ENCODE data around the gene IQCE.
"Not testable (repeated sequence)": the region's sequence is repeated elsewhere in the genome, so short reads cannot be mapped to it uniquely, and the experiment has no call there.

IQCE gene

DNA sequence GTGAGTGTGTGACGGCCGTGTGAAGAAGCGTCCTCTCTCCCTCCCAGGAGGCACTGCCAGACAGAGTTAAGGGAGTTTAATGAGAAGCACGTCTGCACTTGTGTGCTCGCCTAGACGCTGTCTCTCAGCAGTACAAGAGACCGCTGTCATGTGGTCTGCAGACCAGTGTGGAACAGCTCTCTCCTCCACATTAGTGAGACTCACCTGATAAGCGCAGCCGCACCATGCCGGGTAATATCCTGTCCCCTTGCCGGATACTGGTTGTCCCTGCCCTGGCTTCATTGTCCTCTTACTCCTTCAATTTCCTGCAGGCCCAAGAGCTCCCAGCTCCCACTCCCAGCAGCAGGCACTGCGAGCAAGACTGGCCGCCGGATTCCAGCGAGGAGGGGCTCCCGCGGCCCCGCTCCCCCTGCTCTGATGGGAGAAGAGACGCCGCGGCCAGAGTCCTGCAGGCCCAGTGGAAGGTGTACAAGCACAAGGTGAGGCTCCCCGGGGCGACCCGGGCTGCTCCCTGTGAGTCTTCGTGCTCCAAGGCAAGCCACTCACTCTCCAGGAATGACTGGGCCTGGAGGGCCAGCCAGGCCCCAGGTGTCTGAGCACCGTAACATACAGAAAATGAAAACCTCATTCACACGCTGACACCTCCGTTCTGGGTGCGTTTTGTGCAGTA is 39.5 kb downstream of the IQCE start:
- Histone ChIP-seq H3K36me3 (ENCODE audit: insufficient read depth, low read length) (no peaks in the 10 kb centered on the region), H3K9ac (ENCODE audit: low read depth, low read length) (no peak overlapping the region), H3K9me3 (ENCODE audit: control insufficient read depth, insufficient read depth, low read length) (no peaks in the 10 kb centered on the region), H3K4me1 (ENCODE audit: insufficient read depth, low read length) (no peaks in the 10 kb centered on the region)

DNA sequence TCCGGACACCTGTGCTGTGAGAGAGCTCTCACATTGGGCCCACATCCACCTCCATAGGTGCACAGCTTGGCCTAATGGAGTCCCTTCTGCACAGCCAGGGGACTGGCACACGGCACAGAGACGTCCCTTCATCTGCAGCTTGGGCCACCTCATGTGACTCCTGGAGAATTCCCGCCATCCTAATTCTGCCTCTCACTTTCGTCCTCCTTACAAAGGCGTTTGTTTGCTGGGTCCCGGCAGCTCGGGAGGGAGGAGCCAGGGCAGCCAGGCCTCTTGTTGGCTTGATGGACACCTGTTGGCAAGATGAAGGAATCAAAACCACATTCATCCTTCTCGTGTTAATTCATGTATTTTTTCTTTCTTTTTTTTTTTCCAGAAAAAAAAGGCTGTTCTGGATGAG is 42.3 kb downstream of the IQCE start:
- no peaks in the 10 kb centered on the region for H3K36me3 ChIP-seq (ENCODE audit: insufficient read depth, low read length)

DNA sequence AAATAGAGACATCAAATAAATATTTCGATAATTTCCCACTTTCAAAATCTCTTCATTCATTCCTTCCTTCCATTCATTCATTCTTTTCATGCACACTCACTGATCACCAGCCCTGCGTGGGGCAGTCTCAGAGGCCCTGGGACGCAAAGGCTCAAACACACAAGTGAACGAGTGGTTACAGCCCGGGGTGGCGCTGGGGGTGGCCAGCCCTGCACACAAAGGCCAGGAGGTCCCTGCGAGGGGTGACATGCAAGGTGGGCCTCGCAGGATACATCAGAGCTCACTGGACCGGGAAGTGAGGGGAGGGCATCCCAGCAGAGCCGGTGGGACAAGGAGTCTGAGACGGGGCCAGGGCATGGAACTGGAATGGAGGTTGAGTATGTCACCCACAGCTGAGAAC is 43.1 kb downstream of the IQCE start:
- Histone ChIP-seq H3K36me3 (ENCODE audit: insufficient read depth, low read length) (no peaks in the 10 kb centered on the region), H3K9me3 (ENCODE audit: control insufficient read depth, insufficient read depth, low read length) (no peaks in the 10 kb centered on the region), H3K4me1 (ENCODE audit: insufficient read depth, low read length) (no peaks in the 10 kb centered on the region), H3K9ac (ENCODE audit: low read depth, low read length) (no peak overlapping the region)

More for the DNA sequence above, 42.3 kb downstream of the IQCE start:
- Histone ChIP-seq H3K9ac (ENCODE audit: low read depth, low read length) (no peak overlapping the region), H3K9me3 (ENCODE audit: control insufficient read depth, insufficient read depth, low read length) (no peaks in the 10 kb centered on the region), H3K4me1 (ENCODE audit: insufficient read depth, low read length) (no peaks in the 10 kb centered on the region)

DNA sequence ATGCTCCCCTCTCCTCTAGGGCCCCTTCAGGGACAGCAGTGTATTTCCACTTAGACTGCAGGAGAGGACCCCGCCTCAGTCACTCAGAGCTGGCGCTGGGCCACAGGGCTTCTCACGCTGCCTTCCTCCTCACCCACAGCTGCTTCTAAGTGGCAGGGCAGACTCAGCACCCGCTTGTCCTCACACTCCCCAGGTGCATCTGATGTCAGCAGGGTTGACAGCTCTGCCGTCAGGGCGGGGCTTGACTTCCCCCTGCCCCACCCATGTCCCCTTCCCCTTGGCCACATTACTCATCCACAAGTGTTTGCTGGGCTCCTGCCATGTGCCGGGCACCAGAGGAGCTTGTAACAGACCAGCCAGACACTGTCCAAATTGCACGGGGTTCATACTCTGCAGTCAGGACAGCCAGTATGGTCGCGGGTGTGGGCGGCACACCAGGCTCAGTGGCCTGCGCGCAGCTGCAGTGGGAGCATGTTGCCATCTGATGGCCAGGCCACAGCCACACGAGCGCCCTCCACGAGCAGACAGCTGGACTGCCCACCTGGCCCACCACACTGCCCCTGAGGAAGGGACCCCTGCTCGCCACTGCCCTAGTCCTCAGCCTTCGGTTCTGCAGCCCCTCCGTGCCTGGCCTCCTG is 43.7 kb downstream of the IQCE start:
- Histone ChIP-seq H3K36me3 (ENCODE audit: insufficient read depth, low read length) (no peaks in the 10 kb centered on the region), H3K4me1 (ENCODE audit: insufficient read depth, low read length) (no peaks in the 10 kb centered on the region), H3K9me3 (ENCODE audit: control insufficient read depth, insufficient read depth, low read length) (no peaks in the 10 kb centered on the region), H3K9ac (ENCODE audit: low read depth, low read length) (no peak overlapping the region)

DNA sequence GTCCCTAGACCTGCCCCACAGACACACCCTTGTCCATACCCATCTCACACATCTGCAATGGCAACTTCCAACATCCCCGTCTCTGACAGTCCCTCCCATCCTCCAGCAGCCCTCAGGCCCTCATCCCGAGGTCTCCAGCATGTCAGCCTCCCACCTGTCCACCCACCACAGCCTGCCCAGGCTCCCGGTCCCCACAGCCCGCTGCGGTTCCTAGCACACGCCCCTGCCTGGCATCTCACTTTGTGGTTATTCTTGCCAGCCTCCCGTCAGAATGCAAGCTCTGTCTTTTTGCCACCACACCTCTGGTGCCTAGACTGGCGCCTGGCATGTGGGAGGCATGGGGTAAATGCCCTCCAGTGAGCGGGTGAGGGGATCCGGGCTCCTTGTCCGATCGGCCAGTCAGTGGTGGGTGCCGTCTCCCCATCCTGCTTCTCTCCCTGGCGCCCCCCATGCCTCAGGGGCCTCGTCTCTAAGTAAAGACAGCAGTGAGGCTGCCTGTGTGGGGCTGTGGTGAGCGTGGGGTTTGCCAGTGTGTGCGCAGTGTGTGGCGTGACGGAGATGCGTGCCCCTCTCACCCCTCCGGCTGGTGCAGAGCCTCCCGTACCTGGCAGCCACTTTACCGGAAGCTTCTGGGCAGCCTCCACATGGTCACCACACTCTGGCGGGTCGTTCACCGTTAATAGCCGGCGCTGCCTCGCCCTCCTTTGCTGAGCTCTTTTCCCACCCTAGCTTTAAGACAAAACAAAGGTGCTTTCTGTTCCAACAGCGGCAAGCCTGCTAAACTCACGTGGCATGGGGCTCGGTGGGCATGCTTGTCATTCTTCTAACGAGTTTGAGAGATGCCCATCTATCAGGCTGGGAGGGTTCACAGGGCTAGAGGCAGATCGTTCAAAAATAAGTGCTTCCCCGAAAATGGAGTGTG is 44.5 kb downstream of the IQCE start:
- Histone ChIP-seq H3K4me1 (ENCODE audit: insufficient read depth, low read length) (no peaks in the 10 kb centered on the region), H3K9me3 (ENCODE audit: control insufficient read depth, insufficient read depth, low read length) (no peaks in the 10 kb centered on the region), H3K36me3 (ENCODE audit: insufficient read depth, low read length) (no peaks in the 10 kb centered on the region), H3K9ac (ENCODE audit: low read depth, low read length) (no peak overlapping the region)

DNA sequence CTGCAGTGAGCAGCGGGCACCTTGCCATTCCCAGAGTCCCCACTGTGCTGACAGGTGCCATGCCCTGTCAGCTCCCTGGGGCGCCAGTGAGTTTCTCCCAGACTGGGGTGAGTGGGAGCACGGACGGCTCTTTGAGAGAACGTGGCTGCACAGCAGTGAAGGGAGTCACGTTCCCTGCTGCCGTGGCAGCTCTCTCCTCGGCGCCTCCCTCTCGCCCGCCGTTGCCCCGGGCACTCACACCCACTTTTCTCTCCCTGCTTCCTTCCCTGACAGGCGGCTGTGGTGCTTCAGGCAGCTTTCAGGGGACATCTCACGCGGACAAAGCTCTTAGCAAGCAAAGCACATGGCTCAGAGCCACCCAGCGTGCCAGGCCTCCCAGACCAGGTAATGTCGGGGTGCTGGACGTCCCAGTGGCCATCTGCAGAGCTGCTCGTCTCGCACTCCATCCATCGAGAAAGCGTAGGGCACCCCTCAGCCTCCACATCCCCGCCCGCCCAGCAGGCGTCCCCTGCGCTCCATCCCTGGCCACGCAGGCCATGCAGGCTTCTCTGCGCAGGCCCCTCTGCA is 45.9 kb downstream of the IQCE start:
- H3K9me3 ChIP-seq (ENCODE audit: control insufficient read depth, insufficient read depth, low read length) = no peaks in the 10 kb centered on the region
- no peak overlapping the region for H3K9ac ChIP-seq (ENCODE audit: low read depth, low read length)
- no peaks in the 10 kb centered on the region for H3K4me1 ChIP-seq (ENCODE audit: insufficient read depth, low read length)
- no peaks in the 10 kb centered on the region for H3K36me3 ChIP-seq (ENCODE audit: insufficient read depth, low read length)

DNA sequence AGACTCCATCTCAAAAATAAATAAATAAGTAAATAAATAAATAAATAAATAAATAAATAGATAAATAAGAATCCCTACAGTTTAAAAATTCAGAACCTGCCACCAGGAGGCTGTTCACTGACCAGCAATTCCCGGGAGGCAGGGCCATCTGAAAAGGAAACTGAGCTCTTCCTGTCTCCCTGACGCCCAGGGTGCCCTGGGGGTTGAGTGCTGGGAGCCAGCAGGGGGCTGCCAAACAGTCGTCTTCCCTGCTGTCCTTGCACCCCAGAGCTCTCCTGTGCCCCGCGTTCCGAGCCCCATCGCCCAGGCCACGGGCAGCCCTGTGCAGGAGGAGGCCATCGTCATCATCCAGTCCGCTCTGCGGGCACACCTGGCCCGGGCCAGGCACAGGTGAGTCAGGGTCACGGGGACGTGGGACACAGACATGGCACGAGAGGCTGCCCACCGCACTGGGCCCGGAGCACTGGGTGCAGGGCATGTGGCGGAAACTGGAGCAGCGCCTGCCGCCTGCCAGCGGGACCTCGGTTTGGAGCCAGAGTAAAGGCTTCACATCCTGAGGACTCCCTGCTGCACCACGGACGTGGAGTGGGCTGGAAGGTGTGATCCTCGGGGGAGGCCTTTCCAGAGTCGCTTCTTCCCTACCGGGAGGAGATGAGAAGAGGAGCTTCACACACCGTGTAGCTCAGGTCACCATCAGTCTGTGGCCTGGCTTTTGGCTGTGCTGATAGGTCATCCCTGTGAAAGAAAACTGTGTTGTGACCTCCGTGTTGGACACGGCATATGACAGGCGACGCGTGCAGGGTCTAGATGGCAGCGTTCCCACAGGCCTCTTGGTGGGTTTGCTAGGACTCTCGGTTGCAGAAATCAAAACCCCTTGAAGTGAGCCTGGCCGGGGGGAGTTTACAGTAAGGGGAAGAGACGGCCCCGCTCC is 47.1 kb downstream of the IQCE start:
- H3K4me1 ChIP-seq (ENCODE audit: insufficient read depth, low read length) = no peaks in the 10 kb centered on the region
- no peaks in the 10 kb centered on the region for H3K9me3 ChIP-seq (ENCODE audit: control insufficient read depth, insufficient read depth, low read length)
- no peak overlapping the region for H3K9ac ChIP-seq (ENCODE audit: low read depth, low read length)
- no peaks in the 10 kb centered on the region for H3K36me3 ChIP-seq (ENCODE audit: insufficient read depth, low read length)

DNA sequence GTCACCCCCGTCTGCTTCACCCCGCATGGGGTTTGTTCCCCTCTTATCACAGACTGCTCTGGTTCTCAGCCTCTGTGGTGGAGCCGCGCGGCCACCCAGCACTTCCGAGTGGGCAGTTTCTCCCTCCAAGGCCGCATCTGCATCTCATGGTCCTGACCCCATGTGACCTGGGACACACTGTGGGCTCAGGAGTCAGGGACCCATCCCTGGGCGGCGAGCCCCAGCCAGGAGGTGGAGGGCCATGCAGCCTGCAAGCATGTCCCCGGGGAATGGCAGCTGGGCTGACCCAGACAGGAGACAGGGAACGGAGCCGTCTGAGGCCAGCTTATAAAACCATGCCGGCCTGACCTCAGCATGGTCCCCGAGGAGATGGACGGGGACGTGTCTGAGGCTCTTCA is 47.8 kb downstream of the IQCE start:
- H3K9ac ChIP-seq (ENCODE audit: low read depth, low read length) = no peak overlapping the region
- no peaks in the 10 kb centered on the region for H3K36me3 ChIP-seq (ENCODE audit: insufficient read depth, low read length)
- no peaks in the 10 kb centered on the region; the same call in 1 of the 2 replicates for H3K4me1 ChIP-seq (ENCODE audit: insufficient read depth, low read length)
- H3K9me3 ChIP-seq (ENCODE audit: control insufficient read depth, insufficient read depth, low read length) = no peaks in the 10 kb centered on the region

DNA sequence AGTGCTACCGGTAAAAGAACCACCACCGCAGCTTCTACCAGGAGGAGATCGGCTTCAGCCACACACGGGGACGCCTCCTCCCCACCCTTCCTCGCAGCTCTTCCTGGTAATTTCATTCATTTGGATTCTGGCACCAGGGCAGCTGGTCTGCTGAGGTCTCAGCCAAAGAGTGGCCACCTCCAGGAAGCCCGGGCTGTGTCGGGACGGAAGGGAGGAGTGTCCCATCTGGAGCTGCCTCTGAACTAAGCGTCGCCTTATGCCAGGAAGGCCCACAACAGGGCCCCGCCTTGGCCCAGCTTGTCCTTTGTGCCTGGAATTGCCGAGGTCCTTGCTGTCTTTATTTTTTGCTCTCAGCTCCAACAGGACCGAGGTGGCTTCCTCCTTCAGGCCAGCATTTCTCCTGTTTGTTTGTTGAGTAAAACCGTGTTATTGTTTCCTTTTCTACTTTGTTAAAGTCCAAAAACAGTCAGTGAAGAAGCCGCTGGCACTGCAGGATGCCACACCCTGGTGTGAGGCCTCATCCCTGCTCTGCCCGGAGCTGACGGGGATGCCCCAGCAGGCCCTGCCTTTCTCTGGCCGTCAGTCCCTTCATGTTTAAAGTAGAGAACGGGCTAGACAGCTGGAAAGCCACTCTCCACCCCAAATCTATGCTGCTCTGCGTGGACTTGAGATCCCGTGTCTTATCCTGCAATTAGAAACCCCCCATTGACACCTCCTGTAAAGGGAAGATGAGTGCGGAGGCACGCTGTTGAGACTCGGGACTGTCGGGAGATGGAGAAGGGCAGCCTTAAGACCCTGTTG is 48.5 kb downstream of the IQCE start:
- Histone ChIP-seq H3K9me3 (ENCODE audit: control insufficient read depth, insufficient read depth, low read length) (no peaks in the 10 kb centered on the region), H3K4me1 (ENCODE audit: insufficient read depth, low read length) (peaks cover 4% of the 10 kb centered on the region), H3K36me3 (ENCODE audit: insufficient read depth, low read length) (no peaks in the 10 kb centered on the region), H3K9ac (ENCODE audit: low read depth, low read length) (no peak overlapping the region)

DNA sequence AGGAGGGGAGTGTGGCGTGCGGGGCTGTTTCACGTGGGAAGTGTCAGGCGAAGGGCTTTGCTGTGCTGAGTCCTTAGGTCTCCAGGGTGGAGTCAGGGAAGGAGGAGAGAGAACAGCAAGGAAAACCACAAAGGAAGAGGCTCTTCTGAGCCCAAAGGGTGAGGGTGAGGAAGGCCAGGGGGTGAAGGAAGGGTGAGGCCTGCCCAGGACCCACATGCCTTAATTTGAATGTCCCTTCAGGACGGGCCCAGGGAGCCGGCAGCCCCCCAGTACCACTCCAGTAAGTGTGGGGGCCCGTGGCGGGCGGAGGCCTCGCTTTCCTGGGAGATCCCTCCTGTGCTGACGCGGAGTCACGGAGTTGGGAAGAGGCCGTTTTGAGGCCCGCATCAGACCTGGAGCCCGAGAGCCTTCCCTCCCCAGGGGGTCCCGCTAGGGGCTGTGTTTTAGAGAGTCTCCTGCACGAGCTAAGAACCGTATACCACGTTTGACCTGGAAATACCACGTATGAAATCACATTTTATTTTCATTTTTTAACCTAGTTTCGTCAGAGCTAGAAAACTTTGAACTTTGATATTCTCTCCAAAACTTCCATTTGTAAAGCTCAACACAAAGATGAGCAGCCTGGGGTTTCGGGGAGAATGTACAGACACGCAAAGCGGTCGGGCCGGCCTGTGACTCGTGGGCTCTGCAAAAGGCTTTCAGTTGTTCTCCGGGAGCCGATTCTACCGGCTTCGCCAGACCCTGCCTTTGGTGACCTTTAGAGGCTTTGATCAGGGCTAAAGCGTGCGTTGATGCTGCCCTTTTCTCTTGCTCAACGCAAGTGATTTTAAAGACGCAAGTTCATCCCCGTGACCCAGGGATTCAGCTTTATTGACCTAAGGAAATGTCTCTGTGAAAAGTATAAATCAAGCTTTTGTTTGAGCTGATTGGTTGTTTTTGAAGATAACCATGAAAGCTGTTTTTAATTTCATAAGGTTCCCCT is 49.4 kb downstream of the IQCE start:
- Histone ChIP-seq H3K4me1 (ENCODE audit: insufficient read depth, low read length) (peaks cover 8% of the 10 kb centered on the region), H3K36me3 (ENCODE audit: insufficient read depth, low read length) (no peaks in the 10 kb centered on the region), H3K9ac (ENCODE audit: low read depth, low read length) (no peak overlapping the region), H3K9me3 (ENCODE audit: control insufficient read depth, insufficient read depth, low read length) (no peaks in the 10 kb centered on the region)

DNA sequence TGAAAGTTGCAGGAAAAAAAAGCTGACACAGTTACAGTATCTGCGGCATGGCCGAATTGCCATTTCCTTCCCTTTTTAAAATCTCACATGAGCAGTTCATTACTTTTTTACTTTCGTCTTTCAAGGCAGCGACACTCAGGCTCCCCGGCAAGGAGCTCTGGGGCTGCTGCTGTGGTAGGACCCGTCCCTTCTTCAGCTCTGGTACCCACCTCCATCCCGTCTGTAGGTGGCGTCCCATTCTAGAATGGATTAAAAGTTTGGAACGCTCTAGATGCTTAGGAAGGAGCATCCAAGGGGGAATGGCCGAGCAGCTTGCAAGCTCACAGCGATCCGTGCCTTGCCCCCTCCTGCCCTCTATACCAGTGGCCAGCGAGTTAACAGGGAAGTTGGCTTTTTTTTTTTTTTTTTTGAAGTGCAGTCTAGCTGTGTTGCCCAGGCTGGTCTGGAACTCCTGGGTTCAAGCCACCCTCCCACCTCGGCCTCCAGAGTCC is 50.2 kb downstream of the IQCE start:
- no peaks in the 10 kb centered on the region for H3K36me3 ChIP-seq (ENCODE audit: insufficient read depth, low read length)
- no peaks in the 10 kb centered on the region for H3K9me3 ChIP-seq (ENCODE audit: control insufficient read depth, insufficient read depth, low read length)
- peaks cover 8% of the 10 kb centered on the region for H3K4me1 ChIP-seq (ENCODE audit: insufficient read depth, low read length)
- H3K9ac ChIP-seq (ENCODE audit: low read depth, low read length) = no peak overlapping the region

DNA sequence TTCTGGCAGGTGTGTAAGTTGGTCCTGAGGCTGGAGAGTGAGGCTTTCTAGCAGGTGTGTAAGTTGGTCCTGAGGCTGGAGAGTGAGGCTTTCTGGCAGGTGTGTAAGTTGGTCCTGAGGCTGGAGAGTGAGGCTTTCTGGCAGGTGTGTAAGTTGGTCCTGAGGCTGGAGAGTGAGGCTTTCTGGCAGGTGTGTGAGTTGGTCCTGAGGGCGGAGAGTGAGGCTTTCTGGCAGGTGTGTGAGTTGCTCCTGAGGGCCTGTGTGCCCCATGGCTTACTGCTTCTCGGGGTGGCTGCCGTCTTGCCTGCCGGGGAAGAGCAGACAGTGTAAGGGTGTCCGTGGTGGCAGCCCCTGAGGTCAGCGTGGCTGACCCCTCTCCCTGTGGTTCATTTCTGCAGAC is 50.9 kb downstream of the IQCE start:
- not testable (repeated sequence) for H3K9ac ChIP-seq (ENCODE audit: low read depth, low read length); H3K9me3 ChIP-seq (ENCODE audit: control insufficient read depth, insufficient read depth, low read length); H3K36me3 ChIP-seq (ENCODE audit: insufficient read depth, low read length); H3K4me1 ChIP-seq (ENCODE audit: insufficient read depth, low read length)
